Esophagus squamous epithelium (tissue), 4 donors: ENCODE data around the gene FOSB.

Experiments
- CTCF ChIP-seq, 6 experiments: fragments of 450-650 bp in 4 of 6; fragments of 200-600 bp in 2 of 6; sonication (generic) in 2 of 6; IDR thresholded peaks; one replicate each; pipeline ENCODE4 v1.5.1; 2016 to 2019; ENCODE audit warnings: antibody characterized with exemption in 6 of 6, mild to moderate bottlenecking in 4 of 6, moderate library complexity in 4 of 6
- POLR2A ChIP-seq, 4 donors: fragments of 450-650 bp; IDR thresholded peaks; one replicate each; pipeline ENCODE4 v1.6.1; 2017; ENCODE audit warnings: antibody characterized with exemption in 4 of 4, mild to moderate bottlenecking in 4 of 4, moderate library complexity in 3 of 4

- TF ChIP-seq CTCF (IDR thresholded peaks at IDR 0.05), result no peak
- TF ChIP-seq POLR2A (IDR thresholded peaks at IDR 0.05), result no peak
Measured at GRCh38 chr19:45492137-45492626, 24.4 kb downstream of the FOSB start.
